GM12865 (cell line): Measurements from ENCODE around the gene GPR162.

ENCODE experiments used
- DNase-seq: peaks from one replicate; pipeline ENCODE4 v3.0.0; 2010; ENCODE audit warnings: low read depth
- H3K4me3 ChIP-seq: 2 replicates; pipeline ENCODE4 v1.5.1; 2011; ENCODE audit warnings: mild to moderate bottlenecking, low read depth, low read length, control low read depth
- CTCF ChIP-seq: IDR thresholded peaks from 2 replicates; pipeline ENCODE4 v1.5.1; 2011; ENCODE audit warnings: low read length, control low read depth, low read depth, inconsistent platforms; ENCODE audit not compliant: insufficient read depth; ENCODE audit errors: missing control alignments

GPR162 gene

GRCh38 chr12:6822426-6823135, 960 bp downstream of the GPR162 start:
- no peak overlapping the region for H3K4me3 ChIP-seq
- TF ChIP-seq CTCF, result no peak

GRCh38 chr12:6823182-6824084, 1.8 kb downstream of the GPR162 start:
- TF ChIP-seq CTCF, result no peak
- no peak for DNase-seq
- no peak overlapping the region for H3K4me3 ChIP-seq

More at GRCh38 chr12:6822426-6823135, 960 bp downstream of the GPR162 start:
- no peak for DNase-seq

- H3K4me3 ChIP-seq, result no peak overlapping the region
- TF ChIP-seq CTCF, result no peak
- DNase-seq, result no peak
Measured at GRCh38 chr12:6824085-6824775, 2.6 kb downstream of the GPR162 start.

- H3K4me3 ChIP-seq, result no peak overlapping the region
- no peak for DNase-seq
- no peak for TF ChIP-seq CTCF
Measured at GRCh38 chr12:6824901-6825381, 3.3 kb downstream of the GPR162 start.

GRCh38 chr12:6825398-6826124, 3.9 kb downstream of the GPR162 start:
- DNase-seq, result peak; percentile 72
- TF ChIP-seq CTCF, result peak; percentile 96
- no peak overlapping the region for H3K4me3 ChIP-seq

- DNase-seq, result no peak
- H3K4me3 ChIP-seq, result no peak overlapping the region
- no peak for TF ChIP-seq CTCF
Measured at GRCh38 chr12:6826125-6826733, 4.6 kb downstream of the GPR162 start.
